T-helper 2 cell treated with Interferon-gamma antibody and Interleukin-4, amounts not matched to agents 100 ng/mL and 5 ng/mL, for 36 hours (primary cell): ENCODE measurements around the gene TFAP2B. TPM values are rescaled to one million over a fixed set of nuclear protein-coding genes. Genes with fewer than 3 reads are reported as not detected.

ENCODE experiments used
- intact Hi-C: fragments of 100-400 bp; cut with micrococcal nuclease; formaldehyde crosslinking; loops from one replicate; pipeline ENCODE4 v1.15.1; 2023
- total RNA-seq: library from RNA; stranded (reverse); gene quantifications from 2 replicates; pipeline ENCODE4 v1.2.3, GENCODE V29; 2022

Gene TFAP2B
- total RNA-seq: not detected in 2 replicates

DNA sequence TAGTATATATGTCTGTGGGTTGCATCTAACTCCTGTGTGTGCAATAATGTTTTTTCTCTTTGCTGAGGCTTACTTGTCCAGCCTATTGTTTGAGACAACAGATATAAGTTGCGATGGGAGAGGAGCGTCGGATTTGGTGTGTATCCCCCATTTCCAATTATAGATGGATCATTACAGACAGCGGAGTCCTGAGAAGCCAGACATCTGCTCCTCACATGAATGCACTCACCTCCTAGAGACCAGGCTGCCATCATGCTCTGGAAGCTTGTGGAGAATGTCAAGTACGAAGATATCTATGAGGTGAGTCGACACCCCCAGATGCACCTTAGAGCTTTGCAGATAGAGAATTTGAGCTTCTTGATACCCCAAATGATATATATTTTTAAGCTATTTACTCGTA lies at the start of gene TFAP2B:
Gene TFAP2B (plus strand): TSS at position 199 of the 400 bp plus-strand sequence. CDS start 21 bp downstream, at position 220.
- intact Hi-C loops: loop anchor here (10.0 kb wide), 1 partner anchor 1036 kb away; no protein-coding TSS in a partner anchor

DNA sequence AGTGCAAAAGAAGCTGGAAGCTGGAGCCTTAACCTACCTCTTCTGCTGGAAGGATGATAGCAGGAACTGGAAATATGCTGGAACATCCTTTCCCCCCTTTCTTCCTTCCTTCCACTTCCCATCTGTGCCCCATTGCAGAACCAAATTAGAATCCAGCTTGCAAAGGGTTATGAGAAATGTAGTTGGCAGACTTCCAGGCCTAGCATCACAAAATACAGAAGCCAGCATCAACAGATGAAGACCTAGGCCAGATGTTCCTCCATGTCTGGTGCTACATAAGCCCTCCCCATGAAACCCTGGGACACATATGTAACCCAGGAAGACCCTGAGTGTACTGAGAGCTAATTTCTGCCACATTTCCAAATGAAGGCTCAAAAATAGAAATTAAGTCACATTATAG lies 40.0 kb upstream of the TFAP2B start:
- intact Hi-C loops: no loop called here

DNA sequence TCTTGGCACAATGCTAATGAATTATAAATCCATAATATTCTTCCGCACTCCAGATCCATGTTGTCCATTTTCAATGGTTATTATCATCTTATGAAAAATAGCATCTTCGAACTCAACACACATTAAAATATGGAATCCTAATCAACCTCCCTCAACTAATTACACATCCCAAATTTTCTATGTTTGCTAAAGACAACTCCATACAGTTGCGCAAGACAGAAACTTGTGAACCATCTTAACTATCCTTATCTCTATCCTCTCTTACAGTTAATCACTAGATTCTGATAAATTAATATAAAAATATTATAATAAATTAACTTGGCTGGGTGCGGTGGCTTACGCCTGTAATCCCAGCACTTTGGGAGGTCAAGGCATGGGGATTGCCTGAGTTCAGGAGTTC lies 38.3 kb upstream of the TFAP2B start:
- intact Hi-C loops: no loop called here

DNA sequence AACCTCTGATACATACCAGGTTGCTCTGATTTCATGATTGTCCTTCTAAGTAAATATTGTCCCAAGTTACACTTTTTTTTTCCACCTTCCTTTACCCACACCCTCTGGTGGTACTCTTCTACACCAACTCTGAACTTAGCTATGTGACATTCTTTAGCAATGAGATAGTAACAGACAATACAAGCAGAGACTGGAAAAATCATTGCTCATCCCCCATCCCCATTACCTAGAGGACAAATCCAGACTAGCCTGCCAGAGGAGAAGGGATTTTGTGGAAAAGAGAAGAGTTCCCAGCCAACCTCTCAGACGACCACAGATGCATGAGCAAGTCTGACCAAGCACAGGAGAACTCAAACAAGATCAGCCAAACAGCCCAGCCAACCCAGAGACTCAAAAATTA lies 32.8 kb upstream of the TFAP2B start:
- intact Hi-C loops: no loop called here

DNA sequence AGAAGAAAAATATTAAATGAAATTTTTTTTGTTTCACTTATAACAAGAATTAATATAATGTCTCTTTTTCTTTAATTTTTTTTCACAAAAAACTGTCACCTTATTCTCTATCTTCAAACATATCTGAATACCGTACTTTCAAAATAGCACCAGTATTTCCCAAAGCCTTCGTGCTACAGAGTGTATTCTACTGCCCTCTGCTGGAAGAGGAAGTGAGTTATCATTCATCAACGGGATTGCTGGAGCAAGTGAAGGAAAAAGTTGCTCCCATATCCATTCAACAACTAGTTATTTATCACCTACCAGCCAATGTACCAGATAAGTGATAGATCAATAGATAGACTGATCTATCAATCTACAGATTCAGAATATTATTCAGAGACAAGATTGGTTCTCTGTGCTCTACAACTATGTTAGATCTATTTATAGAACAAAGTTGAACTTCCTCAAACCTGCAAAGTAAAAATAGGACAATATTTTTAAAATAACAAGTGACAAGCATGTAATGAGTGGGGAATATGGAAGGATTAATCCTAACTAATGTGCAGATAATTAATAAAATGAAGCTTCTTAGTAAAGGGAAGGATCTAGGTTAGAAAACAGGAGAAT lies 26.7 kb upstream of the TFAP2B start:
- intact Hi-C loops: loop anchor here (1.0 to 2.0 kb wide), 2 partner anchors 137 to 664 kb away; no protein-coding TSS in a partner anchor

DNA sequence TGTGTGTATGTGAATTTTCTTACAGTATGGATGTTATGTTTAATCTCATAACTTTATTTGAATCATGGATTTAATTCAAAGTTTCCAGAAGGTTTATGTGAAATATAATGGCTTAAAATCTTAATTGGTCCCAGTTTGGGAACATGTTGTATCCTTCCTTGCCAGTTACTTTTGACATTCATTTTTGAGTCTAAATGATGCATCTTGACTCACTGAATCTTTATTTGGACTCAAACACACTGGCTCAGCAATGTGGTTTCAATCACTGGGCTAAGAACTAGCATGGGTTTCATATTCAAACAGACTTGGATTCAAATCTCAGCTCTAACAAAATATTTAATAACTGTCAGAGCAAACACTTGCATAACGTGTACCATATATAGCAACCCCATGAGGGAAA lies 25.9 kb upstream of the TFAP2B start:
- intact Hi-C loops: loop anchor here (1.0 to 2.0 kb wide), 2 partner anchors 138 to 664 kb away; no protein-coding TSS in a partner anchor

DNA sequence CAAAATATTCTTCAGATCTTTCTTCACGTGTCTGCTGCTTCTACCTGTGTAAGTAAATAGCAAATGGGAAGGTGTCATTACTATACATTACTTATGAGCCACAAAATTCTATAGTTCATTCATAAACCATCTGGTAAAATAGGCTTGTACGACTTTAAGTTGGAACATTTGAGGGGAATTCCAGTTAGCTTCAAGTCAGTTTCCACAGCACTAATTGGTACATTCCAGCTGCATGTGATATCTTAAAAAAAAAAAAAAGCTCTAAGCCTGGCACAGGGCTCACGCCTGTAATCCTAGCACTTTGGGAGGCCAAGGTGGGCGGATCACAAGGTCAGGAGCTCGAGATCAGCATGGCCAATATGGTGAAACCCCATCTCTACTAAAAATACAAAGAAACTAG lies 23.1 kb upstream of the TFAP2B start:
- intact Hi-C loops: no loop called here

DNA sequence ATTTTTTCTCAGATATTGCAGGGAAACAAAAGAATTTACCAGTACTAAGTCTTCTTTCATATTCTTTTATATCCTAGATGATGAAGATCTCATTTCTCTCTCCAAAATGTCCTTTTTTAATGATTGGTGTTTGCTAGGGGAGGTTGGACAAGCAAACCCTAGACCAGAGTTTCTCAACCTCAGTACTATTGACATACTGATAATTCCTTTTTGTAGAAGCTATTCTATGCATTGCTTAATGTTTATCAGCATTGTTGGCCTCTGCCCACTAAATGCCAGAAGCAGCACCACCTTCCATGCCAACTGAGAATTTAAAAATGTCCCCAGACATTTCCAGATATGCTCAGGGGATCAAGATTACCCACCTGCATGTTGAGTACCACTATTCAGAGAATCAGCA lies 14.4 kb upstream of the TFAP2B start:
- intact Hi-C loops: no loop called here

DNA sequence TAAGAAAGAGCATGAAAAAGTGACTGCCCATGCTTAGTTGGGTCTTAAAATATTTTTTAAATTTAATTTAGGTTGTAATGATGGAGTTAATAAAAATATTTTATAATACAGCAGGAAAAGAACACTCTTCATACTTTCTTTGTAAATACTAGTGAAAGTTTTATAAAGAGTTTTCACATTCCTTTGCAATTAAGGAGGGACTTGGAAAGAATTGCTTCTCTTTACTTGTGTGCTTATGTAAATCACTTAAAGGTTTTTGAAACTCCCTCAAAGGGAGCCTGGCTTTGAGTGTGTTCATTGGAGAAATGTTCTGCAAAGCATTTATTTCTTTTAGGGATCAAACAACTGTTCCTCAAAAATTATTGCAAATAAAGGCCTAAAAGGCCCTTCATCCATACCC lies 11.6 kb upstream of the TFAP2B start:
- intact Hi-C loops: no loop called here

DNA sequence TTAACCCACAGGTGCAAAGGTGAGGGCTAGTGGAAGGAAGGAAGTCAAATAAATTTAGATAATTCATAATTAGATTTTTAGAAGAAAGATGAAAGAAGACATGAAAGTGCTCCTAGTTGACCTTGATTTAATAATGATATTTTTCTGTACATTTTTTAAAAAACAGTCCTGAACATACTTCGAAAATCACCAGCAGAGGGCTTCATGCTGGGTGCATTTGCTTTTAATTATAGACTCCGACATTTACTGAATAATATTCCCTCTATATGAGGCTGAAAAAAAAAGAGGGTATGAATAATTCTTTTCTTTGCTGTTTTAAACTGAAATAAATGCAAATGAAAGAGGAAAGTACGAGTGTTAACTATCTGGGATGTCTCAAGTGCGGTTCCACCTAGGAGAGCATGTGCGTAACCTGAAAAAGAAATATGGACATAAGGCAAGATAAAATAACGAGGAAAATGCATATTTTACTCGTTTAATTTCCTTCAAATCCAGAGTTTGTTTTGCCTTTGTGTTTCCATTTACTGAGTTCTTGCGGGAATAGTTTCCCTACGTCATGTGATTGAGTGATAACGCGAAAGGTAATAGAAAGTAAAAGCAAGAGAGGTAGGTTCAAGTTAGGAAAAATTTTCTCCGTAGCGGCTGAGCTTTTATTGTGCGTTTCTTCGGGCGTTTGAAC lies 3.1 kb upstream of the TFAP2B start:
- intact Hi-C loops: loop anchor here (1.0 to 10.0 kb wide), 4 partner anchors 1039 to 1234 kb away; no protein-coding TSS in a partner anchor

DNA sequence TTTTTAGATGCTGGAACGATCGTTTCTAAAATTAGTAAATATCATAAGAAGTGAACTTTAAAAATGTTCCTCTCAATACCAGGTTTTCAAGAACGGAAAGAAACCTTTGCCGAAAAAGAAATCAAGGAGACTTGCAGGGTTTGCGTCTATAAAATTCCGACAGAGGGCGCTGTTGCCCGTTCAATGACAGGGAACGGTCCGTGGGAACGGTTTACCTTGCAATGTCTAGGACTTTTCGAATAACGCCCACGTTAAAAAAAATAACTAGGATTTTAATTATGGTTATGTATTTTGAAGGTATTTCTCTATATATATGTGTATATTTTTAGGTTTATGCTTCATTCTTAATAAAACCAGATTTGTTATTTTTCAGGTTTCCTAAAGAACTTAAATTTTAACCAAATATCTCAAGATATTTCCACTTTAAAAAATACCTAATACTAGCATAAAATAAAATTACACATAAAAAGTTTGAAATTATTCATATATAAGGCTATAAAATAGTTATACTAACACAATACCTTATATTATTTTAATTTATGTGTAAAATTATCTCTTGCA lies 2.5 kb upstream of the TFAP2B start:
- intact Hi-C loops: loop anchor here (1.0 to 10.0 kb wide), 4 partner anchors 1039 to 1233 kb away; no protein-coding TSS in a partner anchor

DNA sequence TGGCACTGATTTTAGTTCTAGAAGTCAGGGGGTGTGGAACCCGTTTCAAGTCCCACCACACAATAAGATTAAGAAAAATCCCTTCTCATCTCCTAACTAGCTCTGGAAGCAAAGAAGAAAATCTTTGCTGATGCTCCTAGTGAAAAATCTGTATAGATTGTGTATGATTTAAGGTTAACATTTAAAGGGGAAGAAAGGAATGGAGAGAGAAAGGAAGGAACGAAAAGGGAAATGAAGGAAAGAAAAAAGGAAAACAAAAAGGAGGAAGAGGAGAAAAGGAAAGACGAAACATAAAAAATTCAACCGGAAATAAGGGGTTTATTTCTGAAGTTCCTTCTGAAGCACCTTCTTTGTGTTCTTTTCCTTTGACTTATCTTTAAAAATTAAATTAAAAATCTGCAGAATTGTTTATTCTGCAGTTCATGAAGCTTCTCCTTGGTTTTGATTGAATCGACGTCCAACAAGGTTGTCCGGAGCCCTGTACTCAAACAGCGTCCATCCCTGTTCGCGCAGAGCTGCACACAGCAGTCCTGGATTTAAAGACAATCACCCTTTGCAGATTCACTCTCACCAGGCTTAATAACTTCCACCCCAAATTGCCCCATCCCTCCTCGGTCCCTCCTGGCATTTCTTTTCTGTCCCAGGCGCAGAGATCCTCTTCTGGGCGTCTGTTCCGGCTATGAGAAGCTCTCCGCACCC lies 1.6 kb upstream of the TFAP2B start:
- intact Hi-C loops: loop anchor here (1.0 to 10.0 kb wide), 4 partner anchors 1038 to 1232 kb away; no protein-coding TSS in a partner anchor

DNA sequence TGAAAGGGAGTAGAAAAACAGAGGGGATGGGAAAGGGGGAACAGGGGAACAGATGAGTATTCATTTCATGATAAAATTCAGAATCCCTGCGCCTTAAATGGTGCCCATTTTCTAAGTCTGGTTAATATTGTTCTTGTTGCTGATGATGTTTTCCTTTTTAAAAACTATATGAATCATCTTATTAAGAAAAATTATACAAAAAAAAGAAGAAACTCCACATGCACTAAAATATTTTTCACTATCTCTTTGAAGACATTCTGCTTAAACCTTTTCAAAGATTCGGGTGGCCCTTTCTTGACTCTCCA lies 1.1 kb upstream of the TFAP2B start:
- intact Hi-C loops: loop anchor here (10.0 kb wide), 1 partner anchor 1037 kb away; no protein-coding TSS in a partner anchor

DNA sequence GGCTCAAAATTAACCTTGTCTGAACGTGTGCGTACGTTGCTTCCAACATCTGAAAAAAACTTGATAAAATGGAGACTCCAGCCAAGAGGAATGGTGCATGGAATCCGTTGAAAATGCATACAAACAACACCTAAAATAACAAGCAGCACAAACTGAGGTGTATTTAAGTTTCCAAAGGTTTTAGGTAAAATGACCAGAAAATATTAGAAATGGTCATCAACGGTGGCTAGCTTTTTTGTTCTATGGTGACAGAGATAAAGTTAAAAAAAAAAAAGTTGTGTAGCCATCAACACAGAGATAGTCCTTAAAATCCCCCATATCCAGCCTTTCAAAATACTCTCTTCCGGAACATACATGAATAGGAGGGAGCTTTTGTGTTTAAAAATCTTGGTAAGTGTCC lies 651 bp upstream of the TFAP2B start:
- intact Hi-C loops: loop anchor here (10.0 kb wide), 1 partner anchor 1037 kb away; no protein-coding TSS in a partner anchor

DNA sequence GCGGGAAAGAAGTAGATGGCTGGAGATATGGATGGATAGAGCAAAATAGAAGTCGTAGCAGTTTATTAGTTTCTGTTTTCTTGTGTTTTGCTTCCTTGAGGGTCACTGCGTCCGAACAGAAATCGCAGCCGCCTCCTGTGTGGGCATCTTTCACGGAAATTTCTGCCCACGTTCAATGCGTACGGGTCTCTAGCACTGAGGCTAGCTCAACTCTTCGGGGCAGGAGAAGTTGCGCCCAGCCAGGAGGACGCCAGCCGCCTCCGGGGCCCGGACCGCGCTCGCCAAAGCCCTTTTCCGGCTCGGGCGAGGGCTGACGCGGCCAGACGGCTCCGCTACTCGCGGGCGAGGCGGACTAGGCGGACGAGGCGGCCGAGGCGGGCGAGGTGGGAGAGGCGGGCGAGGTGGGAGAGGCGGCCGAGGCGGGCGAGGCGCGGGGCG lies 814 bp downstream of the TFAP2B start:
- intact Hi-C loops: loop anchor here (10.0 kb wide), 1 partner anchor 1035 kb away; no protein-coding TSS in a partner anchor

DNA sequence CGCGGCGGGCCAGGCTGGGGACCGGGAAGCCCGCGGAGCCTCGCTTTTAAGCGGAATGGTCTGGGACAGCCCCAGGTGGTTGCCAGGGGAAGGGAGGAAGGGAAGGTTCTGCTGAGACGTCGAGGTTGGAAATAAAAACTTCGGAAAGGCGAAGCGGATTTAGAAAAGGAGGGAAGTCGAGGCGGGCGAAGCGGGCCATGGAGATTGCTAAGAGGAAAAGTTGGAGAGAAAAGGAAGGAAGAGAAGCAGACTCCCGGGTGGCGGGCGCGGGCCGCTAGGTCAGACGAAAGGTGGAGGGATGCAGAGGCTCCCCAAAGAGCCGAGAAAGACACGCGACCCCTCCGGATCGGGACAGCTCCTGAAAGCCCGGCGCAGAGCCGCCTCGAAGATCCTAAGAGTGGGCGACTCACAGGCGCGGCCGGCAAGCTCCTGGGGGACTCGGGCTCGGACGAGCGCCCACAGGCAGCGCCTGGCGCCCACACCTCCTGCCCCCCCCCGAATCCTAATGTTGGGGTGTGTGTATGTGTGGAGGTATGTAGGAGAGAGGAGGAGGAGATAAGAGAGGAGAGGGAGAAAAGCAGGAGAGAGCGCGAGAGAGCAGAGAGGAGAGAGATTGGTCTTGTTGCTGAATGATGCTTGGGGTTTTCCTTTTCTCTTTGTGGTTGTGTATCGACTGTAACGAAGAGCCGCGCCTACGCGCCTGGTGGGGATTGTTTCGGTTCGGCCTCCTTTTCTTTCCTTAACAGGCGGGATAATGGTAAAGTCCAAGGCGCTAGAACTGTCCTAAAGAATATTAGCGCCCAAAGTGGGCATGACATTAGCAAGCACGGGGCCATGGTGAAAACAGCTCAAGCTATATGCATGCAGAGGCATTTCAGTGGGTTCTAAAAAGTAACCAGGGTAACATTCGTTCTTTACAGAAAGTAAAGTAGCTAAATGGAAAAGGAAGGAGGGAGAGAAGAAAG lies 1.5 kb downstream of the TFAP2B start:
- intact Hi-C loops: loop anchor here (2.0 to 10.0 kb wide), 3 partner anchors 23 to 1035 kb away; no protein-coding TSS in a partner anchor

DNA sequence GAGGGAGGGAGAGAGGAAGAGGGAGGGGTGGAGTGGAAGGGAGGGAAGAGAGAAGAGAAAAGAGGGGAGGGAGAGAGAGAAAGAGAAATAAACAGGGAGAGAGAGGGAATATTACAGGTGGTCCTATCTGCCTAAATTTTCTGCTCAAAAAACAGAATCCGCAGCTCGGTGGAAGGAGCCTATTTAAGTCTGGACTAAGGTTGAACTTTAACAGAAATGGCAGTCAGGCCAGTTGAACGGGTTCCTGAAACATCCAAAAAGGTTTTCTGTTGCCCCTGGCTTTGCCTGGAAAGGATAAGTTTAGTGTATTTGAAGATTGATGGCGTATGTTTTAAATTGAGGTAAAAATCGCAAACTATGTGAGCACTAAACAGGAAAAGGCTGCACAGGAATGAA lies 2.2 kb downstream of the TFAP2B start:
- intact Hi-C loops: loop anchor here (2.0 to 5.0 kb wide), 2 partner anchors 22 to 99 kb away; no protein-coding TSS in a partner anchor

DNA sequence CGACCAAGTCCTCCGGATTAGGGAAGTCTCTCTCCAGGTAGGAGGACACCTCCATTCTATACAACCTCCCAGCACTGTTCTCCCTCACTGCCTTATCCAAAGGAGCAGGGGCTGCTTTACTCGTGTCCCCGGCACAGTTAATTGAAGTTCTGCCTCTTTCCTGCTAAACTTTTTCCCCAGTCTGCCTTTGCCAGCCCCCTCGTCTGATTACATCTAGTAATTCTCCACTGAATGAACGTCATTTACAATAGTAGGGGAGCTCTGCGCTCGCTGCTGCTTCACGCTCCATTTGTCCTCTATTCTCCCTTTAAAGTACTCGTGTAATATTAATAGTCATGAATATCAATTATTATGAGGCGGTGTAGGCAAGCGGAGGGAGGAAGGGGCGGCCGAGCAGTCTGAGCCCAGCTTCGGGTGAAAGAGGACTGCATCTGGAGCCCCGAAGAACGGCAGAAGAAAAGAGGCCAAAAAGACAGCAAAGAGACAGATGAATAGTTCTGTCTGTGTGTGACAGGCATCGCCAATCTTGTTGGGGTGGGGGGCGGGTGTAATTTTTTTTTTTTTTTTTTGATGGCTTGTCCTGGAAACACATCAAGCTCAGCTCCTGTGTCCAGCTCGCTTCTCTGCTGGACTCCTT lies 2.9 kb downstream of the TFAP2B start:
- intact Hi-C loops: loop anchor here (2.0 to 5.0 kb wide), 2 partner anchors 21 to 99 kb away; no protein-coding TSS in a partner anchor

DNA sequence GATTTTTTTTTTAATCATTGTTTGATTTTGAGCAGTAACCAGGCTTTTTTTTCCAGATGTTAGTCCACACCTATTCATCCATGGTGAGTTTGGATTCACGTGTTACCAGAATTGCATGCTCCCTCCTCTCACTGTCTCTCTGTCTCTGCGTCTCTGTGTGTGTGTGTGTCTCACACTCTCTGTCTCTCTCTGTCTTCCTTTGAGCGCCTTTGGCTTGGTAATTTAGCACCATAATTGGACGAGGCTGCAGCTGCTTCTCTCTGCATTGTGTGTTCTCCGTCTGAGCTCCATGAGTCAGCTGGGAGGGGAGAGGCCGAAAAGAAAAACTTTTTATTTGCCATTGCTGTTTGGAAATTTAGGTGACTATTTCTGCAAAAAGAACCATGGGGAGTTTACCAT lies 3.4 kb downstream of the TFAP2B start:
- intact Hi-C loops: loop anchor here (5.0 kb wide), 1 partner anchor 100 kb away; no protein-coding TSS in a partner anchor
